ENCODE results near the gene CDC42EP3.

Gene CDC42EP3

DNA sequence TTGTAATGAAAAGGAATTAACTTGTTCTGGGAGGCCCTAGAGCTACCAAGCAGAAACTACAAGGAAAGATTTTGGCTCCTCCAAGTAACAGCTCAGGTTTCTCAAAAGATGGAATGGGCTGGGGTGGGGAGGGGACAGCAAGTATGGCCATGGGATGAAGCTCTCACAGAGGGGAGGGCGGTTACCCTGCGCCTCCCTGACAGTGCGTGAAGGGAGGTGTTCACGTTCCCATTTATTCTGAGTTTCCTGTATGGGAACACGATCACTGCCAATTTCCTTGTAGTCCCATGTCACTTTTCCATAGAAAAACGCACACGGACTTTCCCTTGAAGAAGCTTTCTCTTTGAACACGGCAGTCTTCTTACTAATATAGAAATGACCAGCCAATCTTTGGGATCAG lies 17.0 kb downstream of the CDC42EP3 start:
- no peak for DNase-seq

DNA sequence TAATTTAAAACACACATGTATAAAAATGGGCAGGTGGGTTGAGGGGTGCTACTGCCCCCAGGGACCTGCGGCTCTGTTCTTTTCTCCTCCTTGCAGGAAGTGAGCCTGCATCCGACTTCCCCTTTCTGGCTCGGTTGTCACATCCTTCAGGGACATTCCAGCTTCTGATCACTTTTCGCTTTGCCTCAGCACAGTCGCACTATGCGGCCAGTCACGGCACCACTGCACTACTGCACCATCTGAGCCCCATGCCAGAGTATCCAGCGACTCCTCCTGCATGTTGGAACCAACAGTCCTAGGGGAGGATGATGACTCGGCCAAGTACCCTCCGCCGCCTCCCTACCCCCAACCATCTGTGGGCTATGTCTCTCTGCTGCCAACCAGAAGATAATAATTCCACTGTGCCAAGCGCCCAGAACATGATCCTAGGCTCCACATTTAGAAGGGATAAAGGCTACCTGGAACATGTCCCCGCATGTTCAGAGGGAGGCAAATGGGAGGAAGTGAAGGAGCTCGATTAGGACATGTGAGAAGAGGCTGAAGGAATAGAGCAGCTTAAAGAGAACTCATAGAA lies 17.6 kb downstream of the CDC42EP3 start:
- no peak for DNase-seq

DNA sequence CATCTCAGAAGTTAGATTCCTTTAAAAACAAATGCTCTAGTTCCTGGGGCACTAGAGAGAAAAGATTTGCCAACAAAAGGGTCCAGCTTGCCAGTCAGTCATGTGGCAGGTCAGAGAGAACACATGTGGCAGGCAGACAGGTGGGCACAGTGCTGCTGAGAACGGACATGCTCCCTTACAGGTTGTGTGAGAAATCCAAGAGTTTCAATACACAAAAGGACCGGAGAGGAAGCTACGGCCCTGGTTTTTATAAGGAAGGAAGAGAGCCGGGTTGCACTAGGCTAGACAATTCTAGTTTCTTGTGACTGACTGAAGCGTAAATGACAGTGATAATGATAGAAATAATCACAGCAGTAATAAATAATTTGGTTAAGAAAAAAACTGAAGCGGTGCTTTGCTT lies 18.3 kb downstream of the CDC42EP3 start:
- DNase-seq: no peak

DNA sequence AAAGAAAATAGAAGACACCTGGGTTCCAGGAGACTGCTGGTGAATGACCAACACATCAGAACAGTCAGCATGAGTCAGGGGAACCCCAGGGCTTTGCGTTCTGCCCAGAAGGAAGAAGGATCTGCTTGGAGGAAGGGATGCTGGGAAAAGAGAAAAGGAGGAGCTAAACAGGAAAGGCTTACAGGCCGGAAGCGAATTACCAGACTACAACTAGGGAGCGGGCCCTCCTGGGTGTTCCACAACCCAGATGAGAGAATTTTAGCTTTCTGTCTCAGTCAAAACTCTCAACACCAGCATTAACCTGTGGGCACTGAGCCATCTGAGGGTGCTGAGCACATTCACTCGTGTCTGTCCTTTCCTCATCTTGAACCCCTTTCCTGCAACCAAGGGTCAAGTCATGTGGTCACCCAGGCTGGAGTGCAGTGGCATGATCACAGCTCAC lies 19.2 kb downstream of the CDC42EP3 start:
- no peak for DNase-seq

DNA sequence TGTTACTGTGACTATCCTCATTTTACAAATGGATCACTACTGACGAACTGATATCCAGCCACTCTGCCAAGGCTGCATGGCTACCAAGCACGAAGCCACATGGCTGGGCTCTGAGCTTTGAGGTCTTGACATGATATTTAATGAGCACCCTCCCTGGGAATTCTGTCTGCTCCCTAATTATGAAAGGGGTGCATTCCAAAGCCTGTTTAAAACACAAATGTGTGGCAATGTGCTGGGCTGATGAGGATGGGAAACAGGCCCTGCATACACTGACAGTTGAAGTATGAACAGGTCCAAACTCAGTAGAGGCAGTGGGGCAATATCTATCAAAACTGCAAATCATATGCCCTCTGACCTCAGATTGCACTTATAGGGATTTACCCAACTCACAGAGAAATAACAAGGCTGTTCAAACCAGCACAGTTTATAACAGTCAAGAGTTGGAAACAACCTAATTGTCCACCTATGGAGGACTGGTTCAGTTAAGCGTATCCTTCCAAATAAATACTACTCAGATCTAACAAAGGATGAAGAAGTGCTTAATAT lies 20.8 kb downstream of the CDC42EP3 start:
- no peak for DNase-seq

DNA sequence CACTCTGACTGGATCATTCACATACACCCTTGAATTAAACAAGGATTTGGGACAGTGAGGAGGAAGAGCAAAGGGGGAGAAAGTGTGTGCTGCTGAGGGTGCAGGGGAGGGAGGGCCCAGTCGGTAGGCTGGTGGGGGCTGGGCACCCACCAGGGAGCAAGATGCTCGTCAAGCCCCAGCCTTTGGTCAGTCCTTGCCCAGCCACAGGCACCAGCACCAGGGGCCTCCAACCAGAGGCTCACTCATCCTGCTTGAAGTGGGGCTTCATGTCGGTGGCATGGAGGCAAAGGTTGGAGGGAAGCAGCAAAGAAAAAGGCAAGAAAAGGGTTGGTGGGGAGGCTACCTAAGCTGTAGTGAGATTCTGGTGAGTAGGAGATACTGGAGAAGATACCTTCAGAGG lies 21.9 kb downstream of the CDC42EP3 start:
- no peak for DNase-seq

DNA sequence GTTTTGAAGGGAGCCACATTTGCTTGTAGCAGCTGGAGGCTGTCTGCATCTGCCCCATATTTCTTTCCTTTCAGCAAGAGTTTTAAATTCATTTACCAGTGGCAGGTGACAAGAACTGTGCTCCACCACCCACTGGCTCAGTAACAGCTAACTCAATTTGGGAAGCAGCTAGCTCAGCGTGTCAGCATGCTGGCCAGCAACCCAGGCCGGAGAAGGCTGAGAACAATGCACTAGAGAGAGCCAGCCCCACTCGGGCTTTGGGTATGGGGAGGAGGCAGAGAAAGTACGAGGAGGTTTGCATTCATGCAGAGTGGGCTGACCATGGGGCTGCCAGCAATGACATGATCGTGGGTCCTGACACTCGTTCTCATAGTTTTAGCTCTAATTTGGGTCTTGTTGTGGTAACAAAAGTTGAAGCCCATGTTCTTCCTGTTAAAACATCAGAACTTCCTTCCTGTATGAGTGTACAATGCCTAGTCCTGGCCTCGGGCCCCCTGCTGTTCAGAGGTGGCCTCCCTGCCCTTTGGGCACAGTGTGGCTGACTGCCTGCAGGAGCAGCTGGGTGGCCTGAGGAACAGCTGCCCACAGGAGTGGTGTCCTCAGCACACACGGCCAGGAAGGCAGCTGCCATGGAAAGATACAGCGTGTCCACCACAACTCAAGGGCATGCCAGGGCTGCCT lies 23.0 kb downstream of the CDC42EP3 start:
- peak in 2 of 4 experiments; percentile 16 to 28 for DNase-seq

DNA sequence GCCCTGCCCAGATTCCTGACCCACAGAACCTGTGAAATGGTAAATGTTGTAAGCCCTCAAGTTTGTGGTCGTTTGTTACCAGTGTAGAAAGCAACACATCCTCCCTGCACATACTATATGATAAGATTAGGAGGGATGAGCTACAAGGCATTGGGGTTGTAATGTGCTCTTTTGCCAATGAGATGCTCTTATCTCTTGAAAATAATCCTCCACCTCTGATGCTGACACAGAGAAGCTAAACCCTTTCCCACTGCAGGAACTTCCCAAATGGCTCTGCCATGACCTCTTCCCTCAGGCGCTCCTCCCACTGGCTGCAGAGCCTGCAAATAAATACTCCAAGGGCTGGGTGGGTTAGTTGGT lies 23.5 kb downstream of the CDC42EP3 start:
- no peak for DNase-seq

DNA sequence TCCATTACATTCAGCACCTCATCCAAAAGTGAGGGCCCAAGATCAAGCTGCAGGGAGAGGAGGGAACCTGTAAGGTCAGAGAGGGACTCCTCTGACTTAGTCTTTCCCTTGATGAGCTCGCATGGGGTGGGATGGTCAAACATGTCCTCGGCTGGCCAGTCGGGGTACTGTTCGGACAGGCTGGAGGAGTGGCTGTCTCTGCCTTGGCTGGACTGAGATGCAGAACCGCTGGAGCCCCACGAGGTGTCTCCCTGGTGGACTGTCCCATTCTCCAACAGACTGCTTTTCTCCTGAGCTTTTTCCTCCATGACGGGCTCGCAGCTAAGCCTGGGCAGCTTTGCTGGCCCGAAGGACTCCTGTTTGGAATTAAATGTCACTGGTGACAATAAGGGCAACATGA lies 25.6 kb downstream of the CDC42EP3 start:
- no peak for DNase-seq

DNA sequence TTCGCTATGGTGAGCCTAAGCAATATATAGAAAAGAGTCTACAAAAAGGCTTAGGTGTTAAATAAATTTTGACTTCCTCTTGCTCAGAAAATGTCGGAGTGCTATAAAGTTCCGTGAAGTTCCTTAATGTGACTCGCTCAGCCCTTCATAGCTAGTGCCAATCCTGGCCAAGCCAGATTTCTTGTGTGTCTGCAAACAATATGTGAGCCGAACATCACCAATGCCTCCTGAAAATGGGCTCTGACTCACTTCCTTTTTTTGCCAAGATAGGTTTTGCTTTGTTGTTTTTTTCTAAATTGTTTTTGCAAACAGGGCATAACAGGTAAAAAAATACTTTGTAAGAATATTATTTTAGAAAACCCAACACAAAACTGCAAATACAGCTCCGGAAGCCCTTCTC lies 26.1 kb downstream of the CDC42EP3 start:
- no peak for DNase-seq

DNA sequence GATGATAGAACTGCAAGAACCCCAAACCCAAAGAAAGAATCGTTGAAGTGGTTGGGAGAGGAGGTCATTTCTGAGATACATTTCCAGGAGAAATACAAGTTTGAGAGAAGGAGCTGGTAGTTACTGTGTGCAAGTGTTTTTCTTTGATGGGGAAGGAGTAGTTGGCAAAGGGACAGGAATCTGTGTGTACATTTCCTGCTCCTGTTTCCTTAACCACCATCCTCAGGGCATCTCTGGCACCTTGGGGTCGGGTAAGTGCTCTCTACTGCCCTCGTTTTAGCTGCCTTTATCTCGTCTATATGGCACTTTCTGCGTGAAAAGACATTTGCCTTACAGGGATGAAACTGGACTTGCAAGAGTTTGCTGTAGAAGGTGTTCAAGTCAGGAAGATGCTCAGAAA lies 27.3 kb downstream of the CDC42EP3 start:
- DNase-seq: no peak

DNA sequence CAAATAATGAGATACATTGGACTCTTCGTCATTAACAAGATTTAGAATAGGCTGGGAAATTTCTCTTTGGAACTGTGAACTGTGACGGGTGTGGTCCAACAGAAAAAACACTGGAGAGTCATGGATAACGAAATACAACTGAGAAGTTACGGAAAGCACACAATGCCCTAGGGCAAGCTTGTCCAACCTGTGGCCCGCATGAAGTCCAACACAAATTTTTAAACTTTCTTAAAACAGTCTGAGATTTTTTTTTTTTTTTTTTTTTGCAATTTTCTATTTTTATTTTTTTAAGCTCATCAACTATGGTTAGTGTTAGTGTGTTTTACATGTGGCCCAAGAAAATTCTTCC lies 27.7 kb downstream of the CDC42EP3 start:
- no peak for DNase-seq

DNA sequence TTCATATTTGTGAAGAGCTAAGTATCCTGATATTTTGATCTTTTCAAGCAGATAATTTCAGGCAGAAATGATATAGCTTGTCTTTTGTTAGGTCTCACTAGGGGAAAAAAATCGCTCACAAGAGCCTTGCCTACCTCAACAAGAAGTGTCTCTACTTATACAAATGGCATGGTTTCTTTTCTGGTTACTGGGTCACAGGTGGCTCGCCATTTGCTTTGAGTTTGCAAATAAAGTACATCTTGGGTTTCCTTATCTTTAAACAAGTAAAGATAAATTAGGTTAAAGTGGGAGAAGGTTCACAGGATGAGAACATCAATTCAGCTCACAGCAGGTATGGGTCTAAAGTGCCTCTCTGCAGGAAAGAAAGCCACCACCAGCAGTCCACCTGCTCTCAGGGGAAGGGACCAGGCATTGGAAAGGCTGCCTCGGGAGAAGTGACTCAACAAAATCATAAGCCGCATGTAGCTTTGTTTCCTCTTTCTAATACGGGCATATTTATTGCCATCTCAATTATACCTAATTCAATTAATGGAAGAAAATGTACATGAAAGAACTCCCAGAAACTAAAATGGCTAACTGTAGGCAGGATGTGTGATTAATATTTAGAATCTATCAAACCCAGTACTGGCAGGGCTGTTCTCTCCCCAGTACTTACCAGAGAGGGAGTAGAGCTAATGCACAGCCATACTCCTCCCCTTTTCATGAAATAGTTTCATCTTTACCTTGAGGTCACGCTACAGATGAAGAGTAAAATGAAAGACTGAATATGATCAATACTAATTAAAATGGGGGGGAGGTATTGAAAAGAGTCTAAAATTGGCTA lies 28.3 kb downstream of the CDC42EP3 start:
- DNase-seq: no peak

DNA sequence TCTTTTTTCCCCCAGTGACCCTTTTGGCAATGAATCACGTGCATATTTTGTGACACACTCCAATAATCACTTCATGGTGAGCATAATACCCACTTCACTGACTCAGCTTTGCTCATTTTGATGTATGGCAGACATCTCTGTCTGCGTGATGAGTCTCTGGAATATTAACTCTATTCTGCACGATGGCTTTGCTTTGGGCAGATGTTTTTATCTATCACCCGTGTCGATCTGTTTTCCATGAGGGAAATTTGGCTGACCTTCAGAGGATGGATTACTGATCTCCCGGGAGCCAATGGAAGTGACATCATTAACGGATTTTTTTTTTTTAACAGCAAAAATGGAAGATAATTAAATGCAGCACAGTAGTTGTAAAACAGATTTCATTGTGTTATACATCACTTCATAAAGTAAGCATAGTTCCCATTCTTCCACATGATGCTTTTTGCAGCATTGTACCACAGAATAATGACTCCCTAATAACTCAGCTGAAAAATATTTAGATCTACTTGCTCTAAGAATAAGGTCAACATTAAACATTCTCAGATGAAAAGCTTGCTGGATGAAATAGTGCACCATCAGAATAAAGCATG lies 29.8 kb downstream of the CDC42EP3 start:
- no peak for DNase-seq

DNA sequence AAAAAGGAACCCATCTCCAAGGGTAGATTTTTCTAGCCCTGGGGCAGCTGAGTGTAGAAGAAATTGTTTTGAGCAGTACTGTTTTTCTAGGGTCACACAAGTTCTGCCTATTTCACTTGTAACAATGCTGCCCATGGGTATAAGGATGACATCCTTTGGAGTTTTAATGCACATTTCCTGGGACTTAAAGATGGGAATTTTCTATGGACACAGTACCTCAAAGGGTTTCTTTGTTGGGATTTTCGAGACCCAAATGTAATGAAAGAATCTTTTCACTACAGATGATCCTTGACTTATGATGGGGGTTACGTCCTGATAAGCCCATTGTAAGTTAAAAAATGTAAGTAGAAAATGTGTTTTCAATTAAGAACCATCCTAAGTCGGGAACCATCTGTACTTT lies 31.8 kb downstream of the CDC42EP3 start:
- no peak for DNase-seq

DNA sequence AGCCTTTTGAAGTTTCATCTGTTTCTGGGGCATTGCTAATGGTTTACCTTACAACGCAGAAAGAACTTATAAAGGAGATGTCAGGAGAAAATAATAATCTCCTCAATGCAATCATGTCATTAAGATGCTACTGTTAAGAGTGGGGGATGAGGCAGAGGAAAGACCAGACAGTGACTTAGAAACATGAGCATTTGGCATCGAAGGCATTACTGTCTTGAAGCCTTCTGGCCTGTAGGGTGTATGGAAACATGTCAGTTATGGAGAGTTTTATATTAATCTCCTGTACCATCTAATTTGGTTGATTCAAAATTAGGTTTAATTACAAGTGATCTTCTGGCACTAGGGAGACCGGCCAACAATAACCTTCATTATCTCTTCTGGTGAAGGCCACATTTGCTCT lies 32.5 kb downstream of the CDC42EP3 start:
- DNase-seq: no peak

DNA sequence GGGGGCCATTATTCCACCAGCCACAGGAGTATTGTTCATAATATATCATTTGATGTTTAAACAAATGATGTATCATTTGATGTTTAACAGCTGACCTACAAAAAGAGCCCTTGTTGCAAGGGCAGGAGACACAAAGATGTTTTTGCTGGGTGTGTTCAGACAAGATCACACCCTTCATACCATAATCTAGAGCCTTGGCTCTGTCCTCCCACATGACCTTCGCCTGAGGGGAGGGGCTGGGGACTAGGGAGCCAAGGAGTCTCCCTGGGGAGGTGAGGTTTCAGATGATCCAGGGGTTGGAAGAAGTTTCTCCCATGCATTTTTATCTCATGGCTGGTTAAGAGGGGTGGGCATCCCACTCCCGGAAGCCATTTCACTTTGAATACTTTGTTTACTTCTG lies 33.5 kb downstream of the CDC42EP3 start:
- no peak for DNase-seq

DNA sequence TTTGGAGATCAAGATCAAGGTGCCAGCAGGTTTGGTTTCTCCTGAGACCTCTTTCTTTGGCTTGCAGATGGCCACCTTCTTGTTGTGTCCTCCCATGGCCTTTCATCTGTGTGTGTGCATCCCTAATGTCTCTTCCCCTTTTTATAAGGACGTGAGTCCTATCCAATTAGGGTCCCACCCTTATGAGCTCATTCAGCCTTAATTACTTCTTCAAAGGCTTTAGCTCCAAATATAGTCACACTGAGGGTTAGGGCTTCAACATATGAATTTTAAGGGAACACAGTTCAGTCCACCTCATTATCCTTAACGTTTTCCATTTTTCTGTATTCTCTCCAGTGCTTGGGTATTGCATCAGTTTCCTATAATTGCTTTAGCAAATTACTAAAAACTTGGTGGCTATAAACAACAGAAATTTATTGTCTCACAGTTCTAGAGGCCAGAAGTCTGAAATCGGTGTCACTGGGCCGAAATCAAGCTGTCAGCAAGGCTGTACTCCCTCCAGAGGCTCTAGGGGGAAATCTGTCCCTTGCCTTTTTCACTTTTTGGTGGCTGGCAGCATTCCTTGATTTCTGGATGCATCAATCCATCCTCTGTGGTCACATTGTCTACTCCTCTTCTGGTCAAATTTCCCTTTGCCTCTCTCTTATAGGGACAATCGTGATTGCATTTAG lies 34.1 kb downstream of the CDC42EP3 start:
- no peak for DNase-seq

DNA sequence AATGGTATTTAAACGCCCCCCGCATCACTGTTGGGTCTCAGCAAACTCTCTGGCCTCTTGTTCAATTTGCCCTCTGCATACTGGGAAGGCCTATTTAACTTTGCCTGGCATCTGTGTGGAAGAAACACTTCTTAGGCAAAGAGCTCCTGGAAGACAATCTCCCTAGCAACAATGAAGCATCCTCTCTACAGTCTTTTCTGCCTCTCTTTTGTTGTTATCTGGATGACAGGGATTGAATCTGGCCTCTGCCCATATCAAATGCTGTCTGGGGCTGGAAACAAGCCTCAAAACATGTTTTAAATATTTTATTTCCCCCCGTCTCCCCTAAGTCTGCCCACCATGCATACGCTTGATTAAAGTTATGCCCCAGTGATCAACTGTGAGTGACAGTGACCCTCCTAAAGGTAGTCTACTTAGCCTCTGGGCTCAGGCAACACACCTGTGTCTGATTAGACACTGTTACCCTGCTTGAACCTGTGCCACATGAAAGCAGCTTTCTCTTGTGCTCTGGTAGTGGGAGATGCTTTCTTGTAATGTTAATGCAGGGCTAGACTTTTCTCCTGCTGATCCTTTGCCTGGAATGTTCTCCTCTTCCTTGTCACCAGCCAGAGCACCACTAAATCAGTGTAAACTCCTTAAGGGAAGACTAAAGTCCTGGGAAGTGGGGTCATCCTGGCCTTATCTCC lies 34.9 kb downstream of the CDC42EP3 start:
- no peak for DNase-seq

DNA sequence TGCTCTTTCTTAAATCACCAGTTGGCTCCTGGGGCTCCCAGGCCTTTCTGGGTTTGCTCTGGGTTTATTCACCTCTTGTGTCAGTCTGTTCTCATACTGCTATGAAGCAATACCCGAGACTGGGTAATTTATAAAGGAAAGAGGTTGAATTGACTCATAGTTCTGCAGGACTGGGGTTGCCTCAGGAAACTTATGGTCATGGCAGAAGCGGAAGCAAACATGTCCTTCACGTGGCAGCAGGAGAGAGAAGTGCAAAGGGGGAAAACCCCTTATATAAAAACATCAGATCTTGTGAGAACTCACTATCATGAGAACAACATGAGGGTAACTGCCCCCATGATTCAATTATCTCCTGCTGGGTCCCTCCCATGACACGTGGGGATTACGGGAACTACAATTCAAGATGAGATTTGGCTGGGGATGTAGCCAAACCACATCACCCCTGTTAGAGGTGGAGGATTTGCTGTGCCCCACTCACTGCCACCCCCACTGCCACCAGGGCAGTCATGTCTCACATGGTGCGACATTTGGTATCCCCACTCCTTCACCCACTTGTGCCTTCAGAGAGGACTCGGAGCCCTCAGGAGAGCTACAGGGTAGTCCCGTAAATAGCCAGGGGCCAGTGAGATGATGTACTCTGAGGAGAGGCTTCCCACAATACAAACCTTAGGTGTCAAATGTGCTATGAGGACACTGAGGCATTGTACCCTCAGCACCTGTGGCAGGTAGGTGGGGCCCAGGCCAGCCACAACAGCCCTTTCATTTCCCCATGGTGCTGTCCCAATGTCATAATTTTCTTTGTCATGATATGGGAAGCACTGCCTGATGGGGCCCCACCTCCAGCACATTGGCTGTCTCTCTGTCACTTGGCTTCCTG lies 35.7 kb downstream of the CDC42EP3 start:
- DNase-seq: peak; percentile 12 to 36 (median 27)

DNA sequence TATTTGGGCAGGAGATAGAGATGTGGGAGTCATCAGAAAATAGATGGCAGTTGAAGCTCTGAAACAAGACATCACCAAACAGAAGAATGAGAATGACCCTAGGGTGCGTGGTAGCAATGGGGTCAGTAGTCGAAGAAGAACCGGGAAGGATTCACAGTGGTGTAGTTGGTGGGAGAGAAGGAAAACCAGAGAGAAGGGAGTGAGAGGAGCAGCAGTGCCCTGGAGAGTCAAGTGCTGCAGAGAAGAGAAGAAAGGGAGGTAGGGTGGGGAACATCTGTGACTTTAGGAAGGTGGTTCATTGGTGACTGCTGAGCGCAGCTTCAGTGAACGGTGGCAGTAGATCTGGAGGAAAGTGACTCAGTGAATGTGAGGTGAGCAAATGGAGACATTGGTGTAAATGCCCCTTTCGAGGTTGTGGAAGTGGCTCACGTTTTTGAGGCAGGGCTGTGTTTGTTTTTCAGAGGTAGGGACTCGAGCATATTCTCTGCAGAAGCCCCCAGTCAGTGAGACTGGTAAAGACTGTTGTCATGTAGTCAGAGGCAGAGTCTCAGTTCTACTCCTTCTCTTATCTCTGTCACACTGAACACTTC lies 36.4 kb downstream of the CDC42EP3 start:
- DNase-seq: no peak

All from activated CD4-positive, CD25-positive, alpha-beta regulatory T cell (primary cell).